ENCODE data around the gene GMIP. TPM values are rescaled to one million over a fixed set of nuclear protein-coding genes. Genes with fewer than 3 reads are reported as not detected.
A peak's percentile ranks its signal among the peaks of the same experiment; 100 is the strongest.

Gene GMIP
- total and polyA plus RNA-seq, 5 donors = 2.3 to 6.3 (median 5.0) TPM

- 85% methylated on average over 6 of the region's 6 CpGs for WGBS
- Histone ChIP-seq H3K27me3 (ENCODE audit: control insufficient read depth, insufficient read depth) (no peaks in the 10 kb centered on the region), H3K9me3 (ENCODE audit: control insufficient read depth, low read length) (no peaks in the 10 kb centered on the region), H3K4me1 (ENCODE audit: control insufficient read depth, insufficient read depth, low read length) (no peaks in the 10 kb centered on the region), H3K4me3 (ENCODE audit: low read length) (no peak overlapping the region), H3K27ac (ENCODE audit: low read length) (no peak overlapping the region)
- intact Hi-C loops (cut with DNase I) = loop anchor here in 2 of 4 donors (5.0 to 10.0 kb wide), 2 partner anchors 114 to 117 kb away; partner anchors contain the start of gene CILP2 (in 1 of the 2)
- no peak for DNase-seq
- ATAC-seq = no peak
Observed at GRCh38 chr19:19649155-19649554, 5.7 kb upstream of the GMIP start.

- peak in 2 of 3 donors; percentile 44 to 62 for DNase-seq
- intact Hi-C loops (cut with DNase I) = loop anchor here in 2 of 4 donors (5.0 to 10.0 kb wide), 2 partner anchors 112 to 115 kb away; partner anchors contain the start of gene CILP2 (in 1 of the 2)
Observed at GRCh38 chr19:19647037-19647835, 3.8 kb upstream of the GMIP start.

GRCh38 chr19:19645233-19645870 lies 1.9 kb upstream of the GMIP start:
- H3K27me3 ChIP-seq (ENCODE audit: control insufficient read depth, insufficient read depth) = no peaks in the 10 kb centered on the region
- no peaks in the 10 kb centered on the region for H3K9me3 ChIP-seq (ENCODE audit: control insufficient read depth, low read length)
- H3K27ac ChIP-seq (ENCODE audit: low read length) = no peak overlapping the region
- peaks cover 2% of the 10 kb centered on the region for H3K4me1 ChIP-seq (ENCODE audit: control insufficient read depth, insufficient read depth, low read length)
- no peak overlapping the region for H3K4me3 ChIP-seq (ENCODE audit: low read length)
- intact Hi-C loops (cut with DNase I) = loop anchor here in 2 of 4 donors (5.0 to 10.0 kb wide), 2 partner anchors 111 to 113 kb away; partner anchors contain the start of gene CILP2 (in 1 of the 2)
- DNase-seq (peak in 2 of 3 donors; percentile 44 to 54), ATAC-seq (no peak)
- 90% methylated on average over 17 of the region's 17 CpGs for WGBS

More at GRCh38 chr19:19647037-19647835, 3.8 kb upstream of the GMIP start:
- H3K4me1 ChIP-seq (ENCODE audit: control insufficient read depth, insufficient read depth, low read length) = peaks cover 2% of the 10 kb centered on the region
- ATAC-seq = no peak
- H3K27me3 ChIP-seq (ENCODE audit: control insufficient read depth, insufficient read depth) = no peaks in the 10 kb centered on the region
- no peak overlapping the region for H3K4me3 ChIP-seq (ENCODE audit: low read length)
- H3K27ac ChIP-seq (ENCODE audit: low read length) = no peak overlapping the region
- 93% methylated on average over 29 of the region's 29 CpGs for WGBS
- H3K9me3 ChIP-seq (ENCODE audit: control insufficient read depth, low read length) = no peaks in the 10 kb centered on the region

GRCh38 chr19:19644054-19644388 lies 564 bp upstream of the GMIP start:
- H3K27ac ChIP-seq (ENCODE audit: low read length) = no peak overlapping the region
- H3K4me1 ChIP-seq (ENCODE audit: control insufficient read depth, insufficient read depth, low read length) = peaks cover 2% of the 10 kb centered on the region
- no peaks in the 10 kb centered on the region for H3K9me3 ChIP-seq (ENCODE audit: control insufficient read depth, low read length)
- no peaks in the 10 kb centered on the region for H3K27me3 ChIP-seq (ENCODE audit: control insufficient read depth, insufficient read depth)
- no peak for DNase-seq
- intact Hi-C loops (cut with DNase I) = loop anchor here in 1 of 4 donors (10.0 kb wide), 1 partner anchor 109 kb away; the partner anchor contains the start of gene CILP2
- H3K4me3 ChIP-seq (ENCODE audit: low read length) = no peak overlapping the region
- no peak for ATAC-seq
- 28% methylated on average over 5 of the region's 5 CpGs for WGBS

- H3K27ac ChIP-seq (ENCODE audit: low read length) = no peak overlapping the region
- peak in 1 of 2 donors; percentile 3 for ATAC-seq
- 20% methylated on average over 16 of the region's 16 CpGs for WGBS
Observed at GRCh38 chr19:19642506-19643157, 825 bp downstream of the GMIP start.

GRCh38 chr19:19637523-19638251 lies 5.8 kb downstream of the GMIP start:
- intact Hi-C loops (cut with DNase I) = loop anchor here in 1 of 4 donors (5.0 kb wide), 1 partner anchor 85 kb away; no protein-coding TSS in a partner anchor
- 69% methylated on average over 53 of the region's 53 CpGs for WGBS
- ATAC-seq = no peak

More at GRCh38 chr19:19642506-19643157, 825 bp downstream of the GMIP start:
- peak in 1 of 3 donors; percentile 40 for DNase-seq
- no peaks in the 10 kb centered on the region for H3K9me3 ChIP-seq (ENCODE audit: control insufficient read depth, low read length)
- peak overlapping the region; percentile 67 for H3K4me3 ChIP-seq (ENCODE audit: low read length)
- intact Hi-C loops (cut with DNase I) = loop anchor here in 3 of 4 donors (2.0 to 10.0 kb wide), 2 partner anchors 108 to 110 kb away; partner anchors contain the start of gene CILP2 (in 1 of the 3)
- H3K4me1 ChIP-seq (ENCODE audit: control insufficient read depth, insufficient read depth, low read length) = peaks cover 2% of the 10 kb centered on the region
- H3K27me3 ChIP-seq (ENCODE audit: control insufficient read depth, insufficient read depth) = no peaks in the 10 kb centered on the region

GRCh38 chr19:19637186-19637522 lies 6.3 kb downstream of the GMIP start:
- Histone ChIP-seq H3K27me3 (ENCODE audit: control insufficient read depth, insufficient read depth) (no peaks in the 10 kb centered on the region), H3K4me1 (ENCODE audit: control insufficient read depth, insufficient read depth, low read length) (no peaks in the 10 kb centered on the region), H3K27ac (ENCODE audit: low read length) (no peak overlapping the region), H3K4me3 (ENCODE audit: low read length) (no peak overlapping the region), H3K9me3 (ENCODE audit: control insufficient read depth, low read length) (no peaks in the 10 kb centered on the region)
- intact Hi-C loops (cut with DNase I) = loop anchor here in 1 of 4 donors (5.0 kb wide), 1 partner anchor 85 kb away; no protein-coding TSS in a partner anchor
- ATAC-seq (no peak), DNase-seq (no peak)
- WGBS = 77% methylated on average over 27 of the region's 27 CpGs

More at GRCh38 chr19:19637523-19638251, 5.8 kb downstream of the GMIP start:
- no peaks in the 10 kb centered on the region for H3K4me1 ChIP-seq (ENCODE audit: control insufficient read depth, insufficient read depth, low read length)
- H3K4me3 ChIP-seq (ENCODE audit: low read length) = no peak overlapping the region
- no peaks in the 10 kb centered on the region for H3K27me3 ChIP-seq (ENCODE audit: control insufficient read depth, insufficient read depth)
- no peak overlapping the region for H3K27ac ChIP-seq (ENCODE audit: low read length)
- peak in 1 of 3 donors; percentile 61 for DNase-seq
- H3K9me3 ChIP-seq (ENCODE audit: control insufficient read depth, low read length) = no peaks in the 10 kb centered on the region

- H3K9me3 ChIP-seq (ENCODE audit: control insufficient read depth, low read length) = no peaks in the 10 kb centered on the region
Observed at GRCh38 chr19:19636573-19637185, 6.8 kb downstream of the GMIP start.

GRCh38 chr19:19635313-19635702 lies 8.1 kb downstream of the GMIP start:
- Histone ChIP-seq H3K27me3 (ENCODE audit: control insufficient read depth, insufficient read depth) (no peaks in the 10 kb centered on the region), H3K9me3 (ENCODE audit: control insufficient read depth, low read length) (no peaks in the 10 kb centered on the region), H3K27ac (ENCODE audit: low read length) (no peak overlapping the region), H3K4me3 (ENCODE audit: low read length) (no peak overlapping the region), H3K4me1 (ENCODE audit: control insufficient read depth, insufficient read depth, low read length) (no peaks in the 10 kb centered on the region)
- WGBS = 97% methylated on average over 14 of the region's 14 CpGs
- ATAC-seq (no peak), DNase-seq (peak in 1 of 3 donors; percentile 49)
- intact Hi-C loops (cut with DNase I) = loop anchor here in 1 of 4 donors (5.0 kb wide), 1 partner anchor 83 kb away; no protein-coding TSS in a partner anchor

More at GRCh38 chr19:19636573-19637185, 6.8 kb downstream of the GMIP start:
- ATAC-seq (no peak), DNase-seq (no peak)
- Histone ChIP-seq H3K4me1 (ENCODE audit: control insufficient read depth, insufficient read depth, low read length) (no peaks in the 10 kb centered on the region), H3K27ac (ENCODE audit: low read length) (no peak overlapping the region), H3K4me3 (ENCODE audit: low read length) (no peak overlapping the region), H3K27me3 (ENCODE audit: control insufficient read depth, insufficient read depth) (no peaks in the 10 kb centered on the region)
- WGBS = 99% methylated on average over 9 of the region's 9 CpGs
- intact Hi-C loops (cut with DNase I) = loop anchor here in 1 of 4 donors (5.0 kb wide), 1 partner anchor 84 kb away; no protein-coding TSS in a partner anchor
